IMR-90 (cell line): Measurements from ENCODE around the gene TMEM117. TPM values are rescaled to one million over a fixed set of nuclear protein-coding genes. Genes with fewer than 3 reads are reported as not detected.

ENCODE experiments used
- ATAC-seq: fragments of 200-7000 bp; cut with Tn5 transposase; 2 replicates; pipeline ENCODE4 v1.9.1; 2020; ENCODE audit warnings: low read depth, mild to moderate bottlenecking, moderate library complexity
- BruUV-seq: library from RNA; stranded (reverse); fragments of 400-500 nt; replicated peaks from 2 replicates; lab custom pipeline; 2021; lab: Mats Ljungman, UMichigan
- CTCF ChIA-PET: fragments of 300-600 bp; formaldehyde crosslinking; extraction: SDS; loops from one replicate; lab custom pipeline; 2021; ENCODE audit warnings: antibody characterized with exemption; lab: Yijun Ruan, JAX
- POLR2A ChIA-PET: fragments of 300-600 bp; sonication (Branson Sonifier 250); formaldehyde crosslinking; loops from one replicate; lab custom pipeline; 2022; ENCODE audit warnings: antibody characterized with exemption; ENCODE audit not compliant: unreplicated experiment; lab: Charles Lee
- DNase-seq: peaks from one replicate; pipeline ENCODE4 v3.0.0; 2013
- H2AFZ ChIP-seq: replicated peaks from 2 replicates; pipeline ENCODE3; 2013; ENCODE audit warnings: low read length, mild to moderate bottlenecking; ENCODE audit not compliant: poor library complexity
- H2AK5ac ChIP-seq: 2 replicates; pipeline ENCODE4 v1.6.1; 2013; ENCODE audit warnings: low read depth, low read length, inconsistent platforms
- H2AK9ac ChIP-seq: replicated peaks from 2 replicates; pipeline ENCODE3; 2013; ENCODE audit warnings: mild to moderate bottlenecking, low read depth, low read length, moderate library complexity; ENCODE audit not compliant: poor library complexity
- H2BK120ac ChIP-seq: 2 replicates; pipeline ENCODE4 v1.6.1; 2013; ENCODE audit warnings: low read depth, low read length, inconsistent platforms
- H2BK15ac ChIP-seq: 3 replicates; pipeline ENCODE4 v1.6.1; 2013; ENCODE audit warnings: low read depth, low read length, inconsistent platforms
- H2BK20ac ChIP-seq: 2 replicates; pipeline ENCODE4 v1.6.1; 2013; ENCODE audit warnings: low read depth, mild to moderate bottlenecking, inconsistent platforms, low read length, moderate library complexity
- H2BK5ac ChIP-seq: 2 replicates; pipeline ENCODE4 v1.6.1; 2013; ENCODE audit warnings: mild to moderate bottlenecking, low read depth, low read length, inconsistent platforms; ENCODE audit not compliant: poor library complexity, severe bottlenecking
- H3K14ac ChIP-seq: replicated peaks from 2 replicates; pipeline ENCODE4 v1.6.1; 2013; ENCODE audit warnings: low read depth, low read length, inconsistent platforms
- H3K18ac ChIP-seq: 2 replicates; pipeline ENCODE4 v1.6.1; 2013; ENCODE audit warnings: low read depth, low read length, control low read depth
- H3K23ac ChIP-seq: 2 replicates; pipeline ENCODE4 v1.6.1; 2013; ENCODE audit warnings: low read depth, low read length, inconsistent platforms
- H3K27ac ChIP-seq: 2 replicates; pipeline ENCODE4 v1.5.1; 2013; ENCODE audit warnings: mild to moderate bottlenecking, control low read depth, low read length; ENCODE audit not compliant: insufficient read depth
- H3K27me3 ChIP-seq: 2 replicates; pipeline ENCODE4 v1.6.1; 2013; ENCODE audit warnings: low read length; ENCODE audit not compliant: control insufficient read depth, insufficient read depth
- H3K36me3 ChIP-seq: 2 replicates; pipeline ENCODE4 v1.6.1; 2013; ENCODE audit warnings: low read length, mixed read lengths; ENCODE audit not compliant: control insufficient read depth, insufficient read depth
- H3K4ac ChIP-seq: 2 replicates; pipeline ENCODE4 v1.6.1; 2013; ENCODE audit warnings: low read depth, low read length, inconsistent platforms
- H3K4me1 ChIP-seq: 2 replicates; pipeline ENCODE4 v1.6.1; 2013; ENCODE audit warnings: low read length, mixed read lengths; ENCODE audit not compliant: control insufficient read depth, insufficient read depth
- H3K4me2 ChIP-seq: 2 replicates; pipeline ENCODE4 v1.6.1; 2013; ENCODE audit warnings: low read depth, mild to moderate bottlenecking, control low read depth, low read length, moderate library complexity
- H3K4me3 ChIP-seq: 2 replicates; pipeline ENCODE4 v1.5.1; 2013; ENCODE audit warnings: low read depth, mild to moderate bottlenecking, control low read depth, low read length, moderate library complexity; ENCODE audit not compliant: insufficient read depth
- H3K56ac ChIP-seq: 2 replicates; pipeline ENCODE4 v1.6.1; 2013; ENCODE audit warnings: low read length, inconsistent platforms; ENCODE audit not compliant: insufficient read depth; ENCODE audit errors: extremely low read depth
- H3K79me1 ChIP-seq, 2 experiments: 2 replicates each; pipeline ENCODE4 v1.6.1; 2013; ENCODE audit warnings: low read length in 2 of 2, inconsistent platforms in 1 of 2, low read depth in 1 of 2
- H3K9ac ChIP-seq: 2 replicates; pipeline ENCODE4 v1.6.1; 2013; ENCODE audit warnings: low read depth, low read length, control low read depth
- H3K9me1 ChIP-seq: 2 replicates; pipeline ENCODE4 v1.6.1; 2013; ENCODE audit warnings: low read length, inconsistent platforms; ENCODE audit not compliant: insufficient read depth
- H3K9me3 ChIP-seq: 2 replicates; pipeline ENCODE4 v1.6.1; 2013; ENCODE audit warnings: low read length; ENCODE audit not compliant: control insufficient read depth, insufficient read depth
- H4K20me1 ChIP-seq: 2 replicates; pipeline ENCODE4 v1.6.1; 2013; ENCODE audit warnings: low read length, inconsistent platforms; ENCODE audit not compliant: insufficient read depth
- H4K5ac ChIP-seq: 2 replicates; pipeline ENCODE4 v1.6.1; 2013; ENCODE audit warnings: mild to moderate bottlenecking, low read depth, low read length, control low read depth
- H4K8ac ChIP-seq, 2 experiments: 2 replicates each; pipeline ENCODE4 v1.6.1; 2013; ENCODE audit warnings: low read depth in 2 of 2, low read length in 2 of 2, control low read depth in 1 of 2, inconsistent platforms in 1 of 2
- H4K91ac ChIP-seq: 2 replicates; pipeline ENCODE4 v1.6.1; 2013; ENCODE audit warnings: low read depth, low read length, inconsistent platforms; ENCODE audit not compliant: insufficient read depth
- CEBPB ChIP-seq: IDR thresholded peaks from 2 replicates; pipeline ENCODE4 v1.6.1; 2012; ENCODE audit warnings: low read depth, low read length, improper control_type of control experiment
- FOS ChIP-seq: fragments of 150-350 bp; IDR thresholded peaks from 2 replicates; pipeline ENCODE4 v1.6.1; 2016; ENCODE audit warnings: low read depth, low read length
- MAFK ChIP-seq: IDR thresholded peaks from 2 replicates; pipeline ENCODE4 v1.6.1; 2012; ENCODE audit warnings: low read depth, low read length, improper control_type of control experiment
- MAZ ChIP-seq: IDR thresholded peaks from 2 replicates; pipeline ENCODE4 v1.6.1; 2012; ENCODE audit warnings: low read depth, mild to moderate bottlenecking, low read length, improper control_type of control experiment, moderate library complexity, borderline replicate concordance
- POLR2A ChIP-seq: IDR thresholded peaks from 2 replicates; pipeline ENCODE4 v1.6.1; 2012; ENCODE audit warnings: mild to moderate bottlenecking, low read depth, low read length
- RFX5 ChIP-seq: IDR thresholded peaks from 2 replicates; pipeline ENCODE4 v1.8.0; 2012; ENCODE audit warnings: low read depth, mild to moderate bottlenecking, low read length, moderate library complexity
- SMC3 ChIP-seq: fragments of 150-350 bp; IDR thresholded peaks from 2 replicates; pipeline ENCODE4 v1.6.1; 2016; ENCODE audit warnings: low read depth, mild to moderate bottlenecking, antibody characterized with exemption, low read length, moderate library complexity
- WGBS, 2 experiments: methylation state at CpG; one replicate each; pipeline versions ENCODE4 v1.1.5 to v1.1.7; 2013; ENCODE audit warnings: missing lambda C conversion rate in 2 of 2; ENCODE audit not compliant: insufficient read length in 1 of 2; ENCODE audit errors: extremely low coverage in 2 of 2; 5-methylcytosine and 5-hydroxymethylcytosine counted together
- dilution Hi-C: fragments of 300-500 bp; cut with HindIII; formaldehyde crosslinking; loops from one replicate; pipeline ENCODE4 v1.14.3; 2018; ENCODE audit warnings: low sequenced_read_pairs; ENCODE audit not compliant: unreplicated experiment
- in situ Hi-C: fragments of 300-500 bp; cut with MboI; formaldehyde crosslinking; loops from 3 replicates; pipeline ENCODE4 v1.14.3; 2019; ENCODE audit warnings: low sequenced_read_pairs, inconsistent platforms, mixed read lengths
- intact Hi-C: fragments of 100-400 bp; cut with micrococcal nuclease; formaldehyde crosslinking; loops from 2 replicates; pipeline ENCODE4 v1.10.0; 2022
- polyA plus RNA-seq, 3 experiments: library from polyadenylated mRNA; depleted of rRNA; stranded (reverse); fragments of >200 nt; gene quantifications; 2 replicates each; pipeline ENCODE4 v1.2.3, GENCODE V29; 2012; ENCODE audit warnings: low replicate concordance in 1 of 3
- total RNA-seq: library from RNA; depleted of rRNA; stranded (reverse); fragments of >200 nt; gene quantifications from 2 replicates; pipeline ENCODE4 v1.2.3, GENCODE V29; 2012
- TF ChIP-seq, protein P1 (sequence below): fragments of 150-350 bp; IDR thresholded peaks from 2 replicates; pipeline ENCODE4 v1.6.1; 2017; ENCODE audit warnings: mild to moderate bottlenecking, antibody characterized with exemption, low read length, low read depth
- TF ChIP-seq, protein P2 (sequence below): fragments of 150-350 bp; IDR thresholded peaks from 2 replicates; pipeline ENCODE4 v1.6.1; 2016; ENCODE audit warnings: low read depth, mild to moderate bottlenecking, low read length, moderate library complexity, borderline replicate concordance
- TF ChIP-seq, protein P3 (sequence below): conservative IDR thresholded peaks from 2 replicates; pipeline ENCODE4 v1.5.1; 2012; ENCODE audit warnings: mild to moderate bottlenecking, low read depth, low read length, improper control_type of control experiment

The TMEM117 gene
- total and polyA plus RNA-seq, 2 of the 4 experiments (the other 2 are of a cell fraction) = 8.7 to 21.0 TPM

DNA sequence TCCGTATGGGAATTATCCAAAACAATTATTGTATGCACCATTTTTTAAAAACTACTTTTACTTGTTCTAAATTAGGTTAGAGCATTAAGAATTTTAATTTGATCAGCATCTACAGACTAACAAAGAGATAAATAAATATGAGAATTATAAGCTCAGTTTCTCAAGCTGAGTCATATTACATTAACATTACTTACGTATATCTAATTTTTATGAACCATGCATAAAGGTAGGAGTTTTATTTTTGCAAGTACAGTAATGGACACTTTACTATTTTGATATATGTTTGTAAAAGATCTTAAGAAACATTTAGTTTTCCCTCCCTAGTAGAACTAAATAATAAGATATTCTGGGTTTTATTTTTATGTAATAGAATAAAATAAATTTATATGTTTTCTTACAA lies 410.1 kb downstream of the TMEM117 start:
- no TSS peak for BruUV-seq
- ChIA-PET POLR2A (no interaction called here), CTCF (no interaction called here)
- Histone ChIP-seq H2BK15ac (no peak overlapping the region), H3K14ac (no peak overlapping the region), H3K18ac (no peak overlapping the region), H3K4me2 (no peak overlapping the region), H3K9me1 (no peaks in the 10 kb centered on the region), H3K4ac (no peak overlapping the region), H2BK20ac (no peak overlapping the region), H2BK120ac (no peak overlapping the region), H2BK5ac (no peak overlapping the region), H3K4me1 (peaks cover 1% of the 10 kb centered on the region; the same call in 1 of the 2 replicates), H4K20me1 (no peaks in the 10 kb centered on the region), H3K9me3 (no peaks in the 10 kb centered on the region), H3K79me1 (no peaks in the 10 kb centered on the region), H3K27ac (no peak overlapping the region), H3K36me3 (no peaks in the 10 kb centered on the region), H2AK5ac (no peak overlapping the region), H2AFZ (no peak overlapping the region), H3K23ac (no peak overlapping the region), H4K91ac (no peak overlapping the region), H4K5ac (no peak overlapping the region), H4K8ac (no peak overlapping the region), H3K27me3 (no peaks in the 10 kb centered on the region), H3K56ac (no peak overlapping the region), H3K4me3 (no peak overlapping the region), H2AK9ac (no peak overlapping the region), H3K9ac (no peak overlapping the region)
- dilution Hi-C loops = no loop called here
- TF ChIP-seq, protein P1, sequence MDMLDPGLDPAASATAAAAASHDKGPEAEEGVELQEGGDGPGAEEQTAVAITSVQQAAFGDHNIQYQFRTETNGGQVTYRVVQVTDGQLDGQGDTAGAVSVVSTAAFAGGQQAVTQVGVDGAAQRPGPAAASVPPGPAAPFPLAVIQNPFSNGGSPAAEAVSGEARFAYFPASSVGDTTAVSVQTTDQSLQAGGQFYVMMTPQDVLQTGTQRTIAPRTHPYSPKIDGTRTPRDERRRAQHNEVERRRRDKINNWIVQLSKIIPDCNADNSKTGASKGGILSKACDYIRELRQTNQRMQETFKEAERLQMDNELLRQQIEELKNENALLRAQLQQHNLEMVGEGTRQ = no peak
- TF ChIP-seq SMC3 (no peak), CEBPB (no peak), MAZ (no peak), MAFK (no peak), RFX5 (no peak), POLR2A (no peak), FOS (no peak)
- TF ChIP-seq, protein P2, sequence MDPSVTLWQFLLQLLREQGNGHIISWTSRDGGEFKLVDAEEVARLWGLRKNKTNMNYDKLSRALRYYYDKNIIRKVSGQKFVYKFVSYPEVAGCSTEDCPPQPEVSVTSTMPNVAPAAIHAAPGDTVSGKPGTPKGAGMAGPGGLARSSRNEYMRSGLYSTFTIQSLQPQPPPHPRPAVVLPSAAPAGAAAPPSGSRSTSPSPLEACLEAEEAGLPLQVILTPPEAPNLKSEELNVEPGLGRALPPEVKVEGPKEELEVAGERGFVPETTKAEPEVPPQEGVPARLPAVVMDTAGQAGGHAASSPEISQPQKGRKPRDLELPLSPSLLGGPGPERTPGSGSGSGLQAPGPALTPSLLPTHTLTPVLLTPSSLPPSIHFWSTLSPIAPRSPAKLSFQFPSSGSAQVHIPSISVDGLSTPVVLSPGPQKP = no peak
- TF ChIP-seq, protein P3, sequence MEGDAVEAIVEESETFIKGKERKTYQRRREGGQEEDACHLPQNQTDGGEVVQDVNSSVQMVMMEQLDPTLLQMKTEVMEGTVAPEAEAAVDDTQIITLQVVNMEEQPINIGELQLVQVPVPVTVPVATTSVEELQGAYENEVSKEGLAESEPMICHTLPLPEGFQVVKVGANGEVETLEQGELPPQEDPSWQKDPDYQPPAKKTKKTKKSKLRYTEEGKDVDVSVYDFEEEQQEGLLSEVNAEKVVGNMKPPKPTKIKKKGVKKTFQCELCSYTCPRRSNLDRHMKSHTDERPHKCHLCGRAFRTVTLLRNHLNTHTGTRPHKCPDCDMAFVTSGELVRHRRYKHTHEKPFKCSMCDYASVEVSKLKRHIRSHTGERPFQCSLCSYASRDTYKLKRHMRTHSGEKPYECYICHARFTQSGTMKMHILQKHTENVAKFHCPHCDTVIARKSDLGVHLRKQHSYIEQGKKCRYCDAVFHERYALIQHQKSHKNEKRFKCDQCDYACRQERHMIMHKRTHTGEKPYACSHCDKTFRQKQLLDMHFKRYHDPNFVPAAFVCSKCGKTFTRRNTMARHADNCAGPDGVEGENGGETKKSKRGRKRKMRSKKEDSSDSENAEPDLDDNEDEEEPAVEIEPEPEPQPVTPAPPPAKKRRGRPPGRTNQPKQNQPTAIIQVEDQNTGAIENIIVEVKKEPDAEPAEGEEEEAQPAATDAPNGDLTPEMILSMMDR = no peak
- ATAC-seq (no peak), DNase-seq (no peak)
- intact Hi-C loops = no loop called here
- in situ Hi-C loops = no loop called here
- no CpG with 5 or more reads among the region's 2 CpGs for WGBS, 2 experiments
